Gastrocnemius medialis (tissue), 4 donors: ENCODE data around the gene SLC25A30.

Experiments used
- CTCF ChIP-seq, 5 experiments: fragments of 450-650 bp in 3 of 5; fragments of 200-600 bp in 2 of 5; sonication (generic) in 2 of 5; IDR thresholded peaks in 4 of 5; conservative IDR thresholded peaks in 1 of 5; 1 replicate in 4 of 5; 2 replicates in 1 of 5; pipeline ENCODE4 v1.5.1; 2016 to 2019; ENCODE audit warnings: antibody characterized with exemption in 5 of 5, mild to moderate bottlenecking in 3 of 5, moderate library complexity in 3 of 5
- POLR2A ChIP-seq, 2 donors: fragments of 450-650 bp; IDR thresholded peaks; one replicate each; pipeline ENCODE4 v1.6.1; 2017; ENCODE audit warnings: antibody characterized with exemption in 2 of 2, mild to moderate bottlenecking in 2 of 2, moderate library complexity in 2 of 2

DNA sequence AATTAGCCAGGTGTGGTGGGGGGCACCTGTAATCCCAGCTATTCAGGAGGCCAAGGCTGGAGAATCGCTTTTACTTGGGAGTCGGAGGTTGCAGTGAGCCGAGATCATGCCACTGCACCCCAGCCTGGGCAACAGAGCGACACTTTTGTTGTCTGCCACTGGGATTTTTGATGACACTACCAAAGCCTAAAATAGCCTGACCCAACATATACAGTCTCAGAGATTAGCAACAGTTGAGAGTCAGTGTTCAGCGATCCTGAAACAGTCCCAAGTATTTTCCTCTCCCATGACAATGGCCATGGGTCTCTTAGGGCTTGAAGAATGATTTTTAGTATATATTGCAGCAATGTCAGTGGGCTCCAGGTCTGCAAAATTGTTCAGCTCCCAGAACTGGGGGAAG, 32.9 kb downstream of the SLC25A30 start:
- no peak for TF ChIP-seq CTCF (IDR thresholded peaks at IDR 0.05 in 4 of 5, conservative IDR thresholded peaks at IDR 0.05 in 1 of 5)
- TF ChIP-seq POLR2A (IDR thresholded peaks at IDR 0.05): no peak
